HepG2 (cell line): ENCODE measurements around the gene TMEM114. TPM values are rescaled to one million over a fixed set of nuclear protein-coding genes. Genes with fewer than 3 reads are reported as not detected.

Experiments
- ATAC-seq: fragments of 200-7000 bp; cut with Tn5 transposase; 3 replicates; pipeline ENCODE4 v1.9.1; 2020; ENCODE audit warnings: mild to moderate bottlenecking, moderate library complexity
- BruUV-seq: library from RNA; stranded (reverse); fragments of 400-500 nt; replicated peaks from 2 replicates; lab custom pipeline; 2021; lab: Mats Ljungman, UMichigan
- CTCF ChIA-PET: fragments of 300-600 bp; formaldehyde crosslinking; extraction: SDS; loops from one replicate; lab custom pipeline; 2021; ENCODE audit warnings: low total read pairs, inconsistent platforms, low intra/inter-chr PET ratio; lab: Yijun Ruan, JAX
- POLR2A ChIA-PET: fragments of 350-600 bp; sonication (Branson Sonifier 250); formaldehyde crosslinking; loops from one replicate; lab custom pipeline; 2020; ENCODE audit warnings: antibody characterized with exemption, inconsistent platforms; lab: Yijun Ruan, JAX
- DNase-seq: peaks from one replicate; pipeline ENCODE4 v3.0.0-alpha.2; 2015; ENCODE audit warnings: low spot score
- FAIRE-seq: peaks from 3 replicates; lab custom pipeline; 2011; peaks lifted over from hg19 to GRCh38; lab: Jason Lieb, UNC
- H2AFZ ChIP-seq: one replicate; pipeline ENCODE4 v1.6.1; 2011; ENCODE audit warnings: low read length, inconsistent platforms
- H3K27ac ChIP-seq: fragments of 300-600 bp; 3 replicates; pipeline ENCODE4 v1.8.0; 2011; ENCODE audit warnings: mixed run types, mild to moderate bottlenecking, mixed read lengths, low read length, inconsistent platforms; ENCODE audit not compliant: insufficient read depth; ENCODE audit errors: extremely low read length
- H3K27me3 ChIP-seq, 2 experiments: fragments of 200-600 bp in 1 of 2; 2 replicates in 1 of 2; 3 replicates in 1 of 2; pipeline versions ENCODE4 v1.6.0 to v1.8.0; 2011; ENCODE audit warnings: low read length in 2 of 2, mild to moderate bottlenecking in 2 of 2, moderate library complexity in 2 of 2, inconsistent platforms in 1 of 2; ENCODE audit not compliant: insufficient read depth in 2 of 2, control insufficient read depth in 1 of 2
- H3K36me3 ChIP-seq, 2 experiments: fragments of 200-600 bp in 1 of 2; replicated peaks in 1 of 2; 2 replicates in 1 of 2; 3 replicates in 1 of 2; pipeline versions ENCODE4 v1.5.1 to v1.8.0; 2011; ENCODE audit warnings: low read length in 2 of 2, inconsistent platforms in 1 of 2; ENCODE audit not compliant: insufficient read depth in 2 of 2, control insufficient read depth in 1 of 2
- H3K4me1 ChIP-seq: 2 replicates; pipeline ENCODE4 v1.5.1; 2012; ENCODE audit warnings: low read length, inconsistent platforms; ENCODE audit not compliant: insufficient read depth
- H3K4me2 ChIP-seq: 2 replicates; pipeline ENCODE4 v1.6.0; 2011; ENCODE audit warnings: low read depth, low read length, inconsistent platforms
- H3K4me3 ChIP-seq, 3 experiments: fragments of 200-600 bp in 1 of 3; sonication (generic), shearing (Covaris generic) in 1 of 3; replicated peaks in 1 of 3; 2 replicates each; pipeline ENCODE4 v1.5.1; 2011 to 2016; ENCODE audit warnings: low read length in 3 of 3, inconsistent platforms in 2 of 3, low read depth in 2 of 3, mild to moderate bottlenecking in 2 of 3, control low read depth in 1 of 3, mixed read lengths in 1 of 3; ENCODE audit not compliant: insufficient read depth in 1 of 3
- H3K79me2 ChIP-seq: one replicate; pipeline ENCODE4 v1.6.1; 2011; ENCODE audit warnings: low read length, inconsistent platforms; ENCODE audit not compliant: insufficient read depth
- H3K9ac ChIP-seq: 2 replicates; pipeline ENCODE4 v1.6.0; 2011; ENCODE audit warnings: mild to moderate bottlenecking, low read depth, low read length, inconsistent platforms; ENCODE audit not compliant: insufficient read depth
- H3K9me3 ChIP-seq: 2 replicates; pipeline ENCODE4 v1.5.1; 2012; ENCODE audit warnings: mild to moderate bottlenecking, low read length
- H4K20me1 ChIP-seq: 2 replicates; pipeline ENCODE4 v1.6.0; 2011; ENCODE audit warnings: inconsistent platforms, mild to moderate bottlenecking, low read length, moderate library complexity; ENCODE audit not compliant: insufficient read depth
- FOXO1 ChIP-seq: sonication (generic); formaldehyde crosslinking; IDR thresholded peaks from 2 replicates; pipeline ENCODE4 v1.4.0; 2020; ENCODE audit warnings: missing genetic modification reagents
- MEIS2 ChIP-seq: sonication (generic); formaldehyde crosslinking; IDR thresholded peaks from 2 replicates; pipeline ENCODE4 v1.9.0; 2021; ENCODE audit warnings: mild to moderate bottlenecking, missing genetic modification reagents
- MZF1 ChIP-seq: sonication (generic); formaldehyde crosslinking; IDR thresholded peaks from 2 replicates; pipeline ENCODE4 v1.8.1; 2023; ENCODE audit warnings: mild to moderate bottlenecking, missing genetic modification reagents, borderline replicate concordance
- NRL ChIP-seq: sonication (generic); formaldehyde crosslinking; IDR thresholded peaks from 2 replicates; pipeline ENCODE4 v1.5.0; 2020; ENCODE audit warnings: missing genetic modification reagents, mild to moderate bottlenecking, moderate library complexity, borderline replicate concordance
- SIN3A ChIP-seq: IDR thresholded peaks from 2 replicates; pipeline ENCODE4 v1.6.1; 2011; ENCODE audit warnings: low read depth, mild to moderate bottlenecking, control low read depth, low read length, borderline replicate concordance
- THAP11 ChIP-seq: IDR thresholded peaks from 2 replicates; pipeline ENCODE4 v1.6.1; 2016; ENCODE audit warnings: missing biosample characterization, missing genetic modification reagents
- XRCC5 ChIP-seq: fragments of 200-400 bp; formaldehyde crosslinking; optimal IDR thresholded peaks from 2 replicates; pipeline ENCODE3; 2017; ENCODE audit warnings: mild to moderate bottlenecking, low read length
- ZBTB40 ChIP-seq, 2 experiments: fragments of 450-650 bp in 1 of 2; sonication (generic) in 1 of 2; formaldehyde crosslinking in 1 of 2; IDR thresholded peaks; 2 replicates each; pipeline versions ENCODE4 v1.6.1 to v1.8.0; 2016 to 2022; ENCODE audit warnings: antibody characterized with exemption in 1 of 2, mild to moderate bottlenecking in 1 of 2, missing genetic modification reagents in 1 of 2
- ZNF367 ChIP-seq: sonication (generic); formaldehyde crosslinking; IDR thresholded peaks from 2 replicates; pipeline ENCODE4 v1.4.0; 2020; ENCODE audit warnings: missing genetic modification reagents, borderline replicate concordance
- ZNF678 ChIP-seq: sonication (generic); formaldehyde crosslinking; IDR thresholded peaks from 2 replicates; pipeline ENCODE4 v1.4.0; 2020; ENCODE audit warnings: mild to moderate bottlenecking, missing genetic modification reagents
- WGBS: methylation state at CpG from one replicate; pipeline ENCODE4 v1.1.6; 2017; ENCODE audit warnings: low lambda C conversion rate; 5-methylcytosine and 5-hydroxymethylcytosine counted together
- in situ Hi-C: cut with HindIII; loops from 2 replicates; pipeline ENCODE4 v1.10.0; 2017; ENCODE audit warnings: low pct_unique_long_range_greater_than_20kb; ENCODE audit not compliant: extremely low pct_ligation_motif_present
- intact Hi-C: fragments of 100-400 bp; cut with micrococcal nuclease; formaldehyde crosslinking; loops from one replicate; pipeline ENCODE4 v1.10.0; 2022; ENCODE audit not compliant: unreplicated experiment
- polyA plus RNA-seq, 8 experiments: library from polyadenylated mRNA; depleted of rRNA in 3 of 8; stranded (reverse) in 7 of 8; unstranded in 1 of 8; fragments of >200 nt; fragmentation: Illumina TruSeq in 4 of 8; extraction: Trizol in 4 of 8; gene quantifications; 2 replicates each; pipeline versions ENCODE4 v1.2.1 to v1.2.3, GENCODE V29; 2011 to 2016; ENCODE audit warnings: low read depth in 4 of 8, missing spikeins in 1 of 8, mixed read lengths in 1 of 8; ENCODE audit not compliant: insufficient read depth in 1 of 8
- total RNA-seq, 5 experiments: library from RNA; depleted of rRNA; stranded (reverse); fragments of >200 nt; fragmentation: Illumina TruSeq; extraction: Trizol; gene quantifications; 2 replicates each; pipeline ENCODE4 v1.2.3, GENCODE V29; 2016; ENCODE audit warnings: low read depth in 1 of 5
- TF ChIP-seq, protein P1 (sequence below): sonication (generic); formaldehyde crosslinking; IDR thresholded peaks from 2 replicates; pipeline ENCODE4 v1.9.0; 2021; ENCODE audit warnings: missing genetic modification reagents, borderline replicate concordance

The TMEM114 gene
- total and polyA plus RNA-seq, 2 of the 13 experiments (the other 11 are each of a cell fraction or from before 2014, with no cell fraction given) = not detected

DNA sequence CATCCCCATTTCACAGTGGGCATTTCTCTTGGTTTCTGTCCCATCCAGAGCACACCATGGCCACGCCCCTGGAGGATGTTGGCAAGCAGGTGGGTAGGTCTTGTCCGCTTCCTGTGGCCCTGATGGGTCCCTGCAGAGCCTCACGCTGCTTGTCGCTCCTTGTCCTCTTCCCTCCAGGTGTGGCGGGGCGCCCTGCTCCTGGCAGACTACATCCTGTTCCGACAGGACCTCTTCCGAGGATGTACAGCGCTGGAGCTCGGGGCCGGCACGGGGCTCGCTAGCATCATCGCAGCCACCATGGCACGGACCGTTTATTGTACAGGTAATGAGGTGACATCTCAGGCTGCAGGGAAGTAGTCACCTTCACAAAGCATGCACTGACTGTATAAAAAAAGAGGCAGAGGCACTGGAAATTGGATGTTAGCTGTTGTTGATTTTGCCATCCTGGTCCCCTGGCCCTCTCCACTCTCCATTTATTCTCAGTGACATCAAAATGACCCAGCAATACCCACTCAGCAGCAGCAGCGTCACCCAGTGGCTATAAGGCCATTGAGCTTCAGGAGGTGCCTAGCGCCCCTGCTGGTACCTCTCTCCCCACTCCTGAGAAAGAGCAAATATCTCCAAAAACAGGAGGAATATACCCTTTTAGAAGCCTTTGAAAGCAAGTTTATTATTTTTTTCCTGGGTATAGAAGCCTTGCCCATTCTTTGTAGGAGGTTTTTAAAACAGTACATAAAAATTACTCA lies 44.9 kb upstream of the TMEM114 start:
- intact Hi-C loops = loop anchor here (1.0 to 5.0 kb wide), 3 partner anchors 62 to 293 kb away; no protein-coding TSS in a partner anchor
- H3K4me2 ChIP-seq = no peak overlapping the region
- ChIA-PET POLR2A (no interaction called here), CTCF (interaction anchor here (0.6 to 3.3 kb wide), 4 partner anchors 20 to 239 kb away, joined by 3 to 66 read pairs (median 23); no protein-coding TSS in a partner anchor)
- 0 out of 2 replicates have a peak, but pooled peaks cover 4% of the 10 kb centered on the region for H4K20me1 ChIP-seq
- no peak overlapping the region for H3K9ac ChIP-seq
- no peak overlapping the region for H3K4me3 ChIP-seq
- H2AFZ ChIP-seq = no peak overlapping the region
- 88% methylated on average over 18 of the region's 18 CpGs for WGBS
- H3K4me1 ChIP-seq = peaks cover 12% of the 10 kb centered on the region
- H3K27ac ChIP-seq = no peak overlapping the region
- ATAC-seq (peak; percentile 83), DNase-seq (peak; percentile 66), FAIRE-seq (peak; percentile 75)
- no peaks in the 10 kb centered on the region for H3K9me3 ChIP-seq
- H3K36me3 ChIP-seq = peaks cover 64 to 79% of the 10 kb centered on the region in 2 experiments
- H3K27me3 ChIP-seq = no peaks in the 10 kb centered on the region
- H3K79me2 ChIP-seq = no peaks in the 10 kb centered on the region
- BruUV-seq = no TSS peak
- in situ Hi-C loops = no loop called here
- no peak for TF ChIP-seq ZNF367
- TF ChIP-seq THAP11 (CRISPR knock-in tag) = no peak
- no peak for TF ChIP-seq SIN3A
- TF ChIP-seq NRL = 0 out of 2 replicates have a peak, but pooled peaks have one; percentile 33
- 0 out of 2 replicates have a peak, but pooled peaks have one; percentile 10 for TF ChIP-seq FOXO1 (CRISPR knock-in tag)
- no peak for TF ChIP-seq MZF1 (CRISPR knock-in tag)
- TF ChIP-seq MEIS2 (CRISPR knock-in tag) = no peak
- TF ChIP-seq XRCC5 = peak; percentile 79
- TF ChIP-seq, protein P1, sequence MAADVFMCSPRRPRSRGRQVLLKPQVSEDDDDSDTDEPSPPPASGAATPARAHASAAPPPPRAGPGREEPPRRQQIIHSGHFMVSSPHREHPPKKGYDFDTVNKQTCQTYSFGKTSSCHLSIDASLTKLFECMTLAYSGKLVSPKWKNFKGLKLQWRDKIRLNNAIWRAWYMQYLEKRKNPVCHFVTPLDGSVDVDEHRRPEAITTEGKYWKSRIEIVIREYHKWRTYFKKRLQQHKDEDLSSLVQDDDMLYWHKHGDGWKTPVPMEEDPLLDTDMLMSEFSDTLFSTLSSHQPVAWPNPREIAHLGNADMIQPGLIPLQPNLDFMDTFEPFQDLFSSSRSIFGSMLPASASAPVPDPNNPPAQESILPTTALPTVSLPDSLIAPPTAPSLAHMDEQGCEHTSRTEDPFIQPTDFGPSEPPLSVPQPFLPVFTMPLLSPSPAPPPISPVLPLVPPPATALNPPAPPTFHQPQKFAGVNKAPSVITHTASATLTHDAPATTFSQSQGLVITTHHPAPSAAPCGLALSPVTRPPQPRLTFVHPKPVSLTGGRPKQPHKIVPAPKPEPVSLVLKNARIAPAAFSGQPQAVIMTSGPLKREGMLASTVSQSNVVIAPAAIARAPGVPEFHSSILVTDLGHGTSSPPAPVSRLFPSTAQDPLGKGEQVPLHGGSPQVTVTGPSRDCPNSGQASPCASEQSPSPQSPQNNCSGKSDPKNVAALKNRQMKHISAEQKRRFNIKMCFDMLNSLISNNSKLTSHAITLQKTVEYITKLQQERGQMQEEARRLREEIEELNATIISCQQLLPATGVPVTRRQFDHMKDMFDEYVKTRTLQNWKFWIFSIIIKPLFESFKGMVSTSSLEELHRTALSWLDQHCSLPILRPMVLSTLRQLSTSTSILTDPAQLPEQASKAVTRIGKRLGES (CRISPR knock-in tag) = no peak
- TF ChIP-seq ZBTB40 (IDR thresholded peaks at IDR 0.05) = no peak
- peak; percentile 51; the same call in 1 of the 2 replicates for TF ChIP-seq ZBTB40 (CRISPR knock-in tag; IDR thresholded peaks at IDR 0.05)
- TF ChIP-seq ZNF678 (CRISPR knock-in tag) = no peak
